Measurements from ENCODE around the gene FGF14.

DNA sequence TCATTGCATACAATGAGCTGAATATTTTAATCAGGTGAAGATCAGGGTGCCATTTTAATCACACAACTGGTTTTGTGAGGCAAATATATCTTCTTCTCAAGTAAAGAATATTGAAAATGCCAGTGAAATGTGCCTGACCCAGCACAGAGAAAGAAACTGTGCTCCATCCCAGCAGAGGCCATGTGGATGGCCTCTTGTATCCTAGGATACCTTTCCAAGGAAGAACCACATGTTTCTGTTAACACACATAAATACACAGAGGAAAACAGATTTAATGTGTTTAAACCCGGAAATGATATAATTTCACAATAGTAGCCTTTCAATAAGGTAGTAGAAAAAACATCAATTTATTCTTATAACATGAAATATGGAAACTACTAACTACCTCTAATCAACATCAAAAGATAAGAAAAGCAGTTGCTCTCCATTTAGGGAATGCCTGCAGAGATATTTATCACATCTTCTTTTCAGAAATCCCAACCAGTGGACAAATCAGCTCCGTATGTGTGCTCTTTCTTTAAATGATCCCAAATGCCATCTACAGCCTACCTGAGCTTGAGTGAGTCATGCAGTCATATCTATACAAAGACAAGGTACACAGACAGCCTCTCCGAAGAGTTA, 157.1 kb downstream of the FGF14 start:
- TF ChIP-seq POLR2A (IDR thresholded peaks at IDR 0.05) (no peak), CTCF (IDR thresholded peaks at IDR 0.05) (no peak)
